Neural cell (in vitro differentiated cells): ENCODE measurements around the gene MGAT5. TPM values are rescaled to one million over a fixed set of nuclear protein-coding genes. Genes with fewer than 3 reads are reported as not detected.

ENCODE experiments used
- H2AFZ ChIP-seq: fragments of 200-600, 300-800 bp; sonication (generic), shearing (Covaris generic); 2 replicates; pipeline ENCODE4 v1.6.0; 2014; ENCODE audit warnings: low read depth, mild to moderate bottlenecking, antibody characterized with exemption, low read length, moderate library complexity
- H3F3A ChIP-seq: fragments of 200-600 bp; shearing (Covaris generic); 2 replicates; pipeline ENCODE4 v1.6.1; 2016; ENCODE audit warnings: mild to moderate bottlenecking, moderate library complexity, mixed read lengths, antibody characterized with exemption, low read length; ENCODE audit not compliant: insufficient read depth, poor library complexity, severe bottlenecking
- H3K27ac ChIP-seq: fragments of 200-600, 300-800 bp; sonication (generic), shearing (Covaris generic); 2 replicates; pipeline ENCODE4 v1.5.1; 2014; ENCODE audit warnings: mild to moderate bottlenecking, low read length, moderate library complexity
- H3K27me3 ChIP-seq: fragments of 300-800, 200-600 bp; sonication (generic), shearing (Covaris generic); 2 replicates; pipeline ENCODE4 v1.6.0; 2014; ENCODE audit warnings: mild to moderate bottlenecking, low read depth, low read length, moderate library complexity; ENCODE audit not compliant: insufficient read depth
- H3K36me3 ChIP-seq: fragments of 300-800, 200-600 bp; sonication (generic), shearing (Covaris generic); 2 replicates; pipeline ENCODE4 v1.5.1; 2014; ENCODE audit warnings: mild to moderate bottlenecking, antibody characterized with exemption, low read length, moderate library complexity; ENCODE audit not compliant: insufficient read depth
- H3K4me2 ChIP-seq: fragments of 300-800, 200-600 bp; sonication (generic), shearing (Covaris generic); 2 replicates; pipeline ENCODE4 v1.6.0; 2014; ENCODE audit warnings: mild to moderate bottlenecking, low read length
- H3K4me3 ChIP-seq: fragments of 300-800, 200-600 bp; sonication (generic), shearing (Covaris generic); 2 replicates; pipeline ENCODE4 v1.5.1; 2014; ENCODE audit warnings: mild to moderate bottlenecking, low read length, moderate library complexity
- H3K79me2 ChIP-seq: fragments of 200-600 bp; shearing (Covaris generic); replicated peaks from 2 replicates; pipeline ENCODE4 v1.6.0; 2014; ENCODE audit warnings: mild to moderate bottlenecking, low read length, moderate library complexity; ENCODE audit not compliant: insufficient read depth
- H3K9ac ChIP-seq: fragments of 300-800, 200-600 bp; sonication (generic), shearing (Covaris generic); 2 replicates; pipeline ENCODE4 v1.6.1; 2016; ENCODE audit warnings: mild to moderate bottlenecking, low read length, mixed read lengths
- H3K9me2 ChIP-seq: fragments of 200-600 bp; shearing (Covaris generic); 2 replicates; pipeline ENCODE4 v1.6.1; 2016; ENCODE audit warnings: mild to moderate bottlenecking, low read length, mixed read lengths; ENCODE audit not compliant: insufficient read depth
- H3K9me3 ChIP-seq: fragments of 200-600, 300-800 bp; sonication (generic), shearing (Covaris generic); 2 replicates; pipeline ENCODE4 v1.6.1; 2016; ENCODE audit warnings: mild to moderate bottlenecking, mixed run types, low read length, moderate library complexity, mixed read lengths
- H4K20me1 ChIP-seq: fragments of 200-600 bp; shearing (Covaris generic); 2 replicates; pipeline ENCODE4 v1.6.1; 2016; ENCODE audit warnings: mild to moderate bottlenecking, mixed run types; ENCODE audit not compliant: insufficient read depth
- EP300 ChIP-seq: fragments of 450-650 bp; conservative IDR thresholded peaks from 2 replicates; pipeline ENCODE4 v1.6.1; 2014; ENCODE audit warnings: antibody characterized with exemption, mild to moderate bottlenecking, moderate library complexity; ENCODE audit not compliant: poor library complexity, severe bottlenecking
- EZH2 ChIP-seq: fragments of 200-600, 300-800 bp; shearing (Covaris generic), sonication (generic); IDR thresholded peaks from 2 replicates; pipeline ENCODE4 v1.6.1; 2014; ENCODE audit warnings: antibody characterized with exemption, low read length, borderline replicate concordance, mild to moderate bottlenecking; ENCODE audit not compliant: insufficient read depth, poor library complexity, severe bottlenecking
- MXI1 ChIP-seq: fragments of 450-650 bp; conservative IDR thresholded peaks from 2 replicates; pipeline ENCODE4 v1.6.1; 2014; ENCODE audit warnings: antibody characterized with exemption, mild to moderate bottlenecking; ENCODE audit not compliant: poor library complexity, severe bottlenecking
- POLR2AphosphoS5 ChIP-seq: IDR thresholded peaks from 2 replicates; pipeline ENCODE4 v1.6.1; 2012
- RAD21 ChIP-seq: fragments of 450-650 bp; conservative IDR thresholded peaks from 2 replicates; pipeline ENCODE4 v1.6.1; 2014; ENCODE audit warnings: antibody characterized with exemption, mild to moderate bottlenecking, moderate library complexity
- SMC3 ChIP-seq: fragments of 450-650 bp; conservative IDR thresholded peaks from 2 replicates; pipeline ENCODE4 v1.6.1; 2014; ENCODE audit warnings: antibody characterized with exemption, mild to moderate bottlenecking, moderate library complexity; ENCODE audit not compliant: poor library complexity
- TAF1 ChIP-seq: IDR thresholded peaks from 2 replicates; pipeline ENCODE4 v1.6.1; 2012; ENCODE audit warnings: low read depth
- polyA plus RNA-seq: library from polyadenylated mRNA; depleted of rRNA; stranded (reverse); fragments of >200 nt; gene quantifications from 2 replicates; pipeline ENCODE4 v1.2.3, GENCODE V29; 2014
- TF ChIP-seq, protein P1 (sequence below): IDR thresholded peaks from 2 replicates; pipeline ENCODE4 v1.6.1; 2012; ENCODE audit warnings: borderline replicate concordance
- TF ChIP-seq, protein P2 (sequence below): fragments of 450-650 bp; IDR thresholded peaks from 2 replicates; pipeline ENCODE4 v1.5.1; 2014; ENCODE audit warnings: antibody characterized with exemption, mild to moderate bottlenecking, moderate library complexity; ENCODE audit not compliant: poor library complexity, severe bottlenecking

MGAT5 gene
- polyA plus RNA-seq, 1 donor from 2014 or later = 40.9 TPM

DNA sequence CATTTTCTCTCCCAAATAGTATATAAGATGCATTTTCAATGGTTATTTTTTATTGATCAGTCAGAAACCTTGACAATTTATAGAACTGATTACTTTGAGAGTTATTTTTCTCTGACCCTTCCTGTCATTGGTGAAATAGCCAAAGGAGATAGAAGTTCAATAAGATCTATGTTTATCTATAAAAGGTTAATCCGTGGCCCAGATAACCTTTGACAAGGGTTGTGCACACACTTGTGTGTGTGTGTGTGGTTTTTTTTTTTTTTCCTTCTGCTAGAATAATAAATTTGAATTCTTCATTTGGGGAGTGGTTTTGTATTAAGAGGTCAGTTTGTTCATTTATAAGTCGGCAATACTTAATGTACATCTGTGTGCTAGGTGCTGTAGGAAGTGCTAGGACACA is 160.0 kb downstream of the MGAT5 start:
- Histone ChIP-seq H2AFZ (no peak overlapping the region), H4K20me1 (no peaks in the 10 kb centered on the region), H3K4me3 (no peak overlapping the region), H3K9me2 (no peaks in the 10 kb centered on the region), H3K36me3 (no peaks in the 10 kb centered on the region), H3K9me3 (no peaks in the 10 kb centered on the region), H3F3A (no peaks in the 10 kb centered on the region), H3K4me2 (no peak overlapping the region), H3K79me2 (no peaks in the 10 kb centered on the region), H3K9ac (no peak overlapping the region), H3K27ac (no peak overlapping the region), H3K27me3 (no peaks in the 10 kb centered on the region)
- TF ChIP-seq EZH2 = no peak
- TF ChIP-seq POLR2AphosphoS5 = no peak
- TF ChIP-seq TAF1 = no peak
- no peak for TF ChIP-seq EP300
- TF ChIP-seq, protein P1, sequence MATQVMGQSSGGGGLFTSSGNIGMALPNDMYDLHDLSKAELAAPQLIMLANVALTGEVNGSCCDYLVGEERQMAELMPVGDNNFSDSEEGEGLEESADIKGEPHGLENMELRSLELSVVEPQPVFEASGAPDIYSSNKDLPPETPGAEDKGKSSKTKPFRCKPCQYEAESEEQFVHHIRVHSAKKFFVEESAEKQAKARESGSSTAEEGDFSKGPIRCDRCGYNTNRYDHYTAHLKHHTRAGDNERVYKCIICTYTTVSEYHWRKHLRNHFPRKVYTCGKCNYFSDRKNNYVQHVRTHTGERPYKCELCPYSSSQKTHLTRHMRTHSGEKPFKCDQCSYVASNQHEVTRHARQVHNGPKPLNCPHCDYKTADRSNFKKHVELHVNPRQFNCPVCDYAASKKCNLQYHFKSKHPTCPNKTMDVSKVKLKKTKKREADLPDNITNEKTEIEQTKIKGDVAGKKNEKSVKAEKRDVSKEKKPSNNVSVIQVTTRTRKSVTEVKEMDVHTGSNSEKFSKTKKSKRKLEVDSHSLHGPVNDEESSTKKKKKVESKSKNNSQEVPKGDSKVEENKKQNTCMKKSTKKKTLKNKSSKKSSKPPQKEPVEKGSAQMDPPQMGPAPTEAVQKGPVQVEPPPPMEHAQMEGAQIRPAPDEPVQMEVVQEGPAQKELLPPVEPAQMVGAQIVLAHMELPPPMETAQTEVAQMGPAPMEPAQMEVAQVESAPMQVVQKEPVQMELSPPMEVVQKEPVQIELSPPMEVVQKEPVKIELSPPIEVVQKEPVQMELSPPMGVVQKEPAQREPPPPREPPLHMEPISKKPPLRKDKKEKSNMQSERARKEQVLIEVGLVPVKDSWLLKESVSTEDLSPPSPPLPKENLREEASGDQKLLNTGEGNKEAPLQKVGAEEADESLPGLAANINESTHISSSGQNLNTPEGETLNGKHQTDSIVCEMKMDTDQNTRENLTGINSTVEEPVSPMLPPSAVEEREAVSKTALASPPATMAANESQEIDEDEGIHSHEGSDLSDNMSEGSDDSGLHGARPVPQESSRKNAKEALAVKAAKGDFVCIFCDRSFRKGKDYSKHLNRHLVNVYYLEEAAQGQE = no peak
- TF ChIP-seq, protein P2, sequence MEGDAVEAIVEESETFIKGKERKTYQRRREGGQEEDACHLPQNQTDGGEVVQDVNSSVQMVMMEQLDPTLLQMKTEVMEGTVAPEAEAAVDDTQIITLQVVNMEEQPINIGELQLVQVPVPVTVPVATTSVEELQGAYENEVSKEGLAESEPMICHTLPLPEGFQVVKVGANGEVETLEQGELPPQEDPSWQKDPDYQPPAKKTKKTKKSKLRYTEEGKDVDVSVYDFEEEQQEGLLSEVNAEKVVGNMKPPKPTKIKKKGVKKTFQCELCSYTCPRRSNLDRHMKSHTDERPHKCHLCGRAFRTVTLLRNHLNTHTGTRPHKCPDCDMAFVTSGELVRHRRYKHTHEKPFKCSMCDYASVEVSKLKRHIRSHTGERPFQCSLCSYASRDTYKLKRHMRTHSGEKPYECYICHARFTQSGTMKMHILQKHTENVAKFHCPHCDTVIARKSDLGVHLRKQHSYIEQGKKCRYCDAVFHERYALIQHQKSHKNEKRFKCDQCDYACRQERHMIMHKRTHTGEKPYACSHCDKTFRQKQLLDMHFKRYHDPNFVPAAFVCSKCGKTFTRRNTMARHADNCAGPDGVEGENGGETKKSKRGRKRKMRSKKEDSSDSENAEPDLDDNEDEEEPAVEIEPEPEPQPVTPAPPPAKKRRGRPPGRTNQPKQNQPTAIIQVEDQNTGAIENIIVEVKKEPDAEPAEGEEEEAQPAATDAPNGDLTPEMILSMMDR = no peak
- TF ChIP-seq RAD21 = no peak
- TF ChIP-seq SMC3 = no peak
- no peak for TF ChIP-seq MXI1

DNA sequence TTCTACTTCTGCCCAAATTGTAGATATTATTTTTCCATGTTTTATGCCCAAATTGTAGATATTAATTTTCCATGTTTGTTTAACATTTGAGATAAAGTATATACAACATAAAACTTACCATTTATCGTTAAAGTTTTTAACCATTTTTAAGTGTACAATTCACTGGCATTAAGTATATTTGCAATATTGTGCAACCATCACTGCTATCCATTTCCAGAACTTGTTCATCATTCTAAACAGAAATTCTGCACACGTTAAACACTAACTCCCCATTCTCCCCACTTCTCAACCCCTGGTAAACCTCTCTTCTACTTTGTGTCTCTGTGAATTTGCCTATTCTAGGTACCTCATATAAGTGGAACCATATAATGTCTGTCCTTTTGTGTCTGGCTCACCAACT is 162.1 kb downstream of the MGAT5 start:
- H3K79me2 ChIP-seq = no peaks in the 10 kb centered on the region
- no peaks in the 10 kb centered on the region for H4K20me1 ChIP-seq
- TF ChIP-seq RAD21 (no peak), TAF1 (no peak), SMC3 (no peak), EZH2 (no peak), MXI1 (no peak), EP300 (no peak), POLR2AphosphoS5 (no peak)
- TF ChIP-seq, protein P1 = no peak
- TF ChIP-seq, protein P2 = no peak
- H3K36me3 ChIP-seq = no peaks in the 10 kb centered on the region
- no peak overlapping the region for H2AFZ ChIP-seq
- H3K9ac ChIP-seq = no peak overlapping the region
- H3K27me3 ChIP-seq = no peaks in the 10 kb centered on the region
- no peaks in the 10 kb centered on the region for H3F3A ChIP-seq
- H3K27ac ChIP-seq = no peak overlapping the region
- H3K9me3 ChIP-seq = no peaks in the 10 kb centered on the region
- H3K4me3 ChIP-seq = no peak overlapping the region
- no peaks in the 10 kb centered on the region for H3K9me2 ChIP-seq
- H3K4me2 ChIP-seq = no peak overlapping the region
